ENCODE results near the gene XAGE2. TPM values are rescaled to one million over a fixed set of nuclear protein-coding genes. Genes with fewer than 3 reads are reported as not detected.
"Not testable (repeated sequence)": the region's sequence is repeated elsewhere in the genome, so short reads cannot be mapped to it uniquely, and the experiment has no call there.

XAGE2 gene, protein sequence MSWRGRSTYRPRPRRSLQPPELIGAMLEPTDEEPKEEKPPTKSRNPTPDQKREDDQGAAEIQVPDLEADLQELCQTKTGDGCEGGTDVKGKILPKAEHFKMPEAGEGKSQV
- total RNA-seq: 1.7 TPM

DNA sequence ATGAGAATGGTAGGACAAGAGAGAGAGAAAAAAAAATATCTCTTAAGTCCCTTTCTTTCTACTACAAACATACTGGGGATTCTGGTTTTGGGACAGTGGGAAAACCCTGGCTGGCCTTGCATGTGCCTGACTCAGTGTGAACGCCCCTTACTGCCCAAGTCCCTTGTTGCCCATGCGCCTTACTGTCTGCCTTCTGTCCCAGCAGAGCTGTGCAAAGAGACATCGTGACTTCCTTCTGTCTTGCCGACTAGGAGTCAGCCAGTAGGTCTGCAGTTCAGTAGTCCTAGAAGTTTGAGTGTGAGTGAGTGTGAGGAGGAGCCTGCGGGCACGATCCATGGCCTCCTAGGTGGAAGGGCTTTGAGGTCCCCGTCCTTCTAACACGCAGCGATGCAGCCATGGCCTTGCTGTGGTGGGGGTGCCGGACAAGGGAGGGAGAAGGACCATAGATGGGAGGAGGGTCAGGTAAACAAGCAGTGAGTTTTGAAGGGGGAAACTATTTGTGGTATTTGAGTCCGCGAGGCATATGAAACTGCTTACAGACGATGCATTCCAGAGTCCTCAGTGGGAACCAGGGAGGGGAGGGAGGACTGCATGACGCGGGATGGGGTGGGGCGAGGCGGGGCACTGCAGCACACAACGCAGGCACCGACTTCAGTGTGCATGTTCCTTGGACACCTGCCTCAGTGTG is at the start of gene XAGE2:
Gene XAGE2 (plus strand): TSS at position 654 of the 688 bp plus-strand sequence. CDS start 994 bp downstream, outside the sequence.
- intact Hi-C loops (cut with DNase I): no loop called here
- no peak for DNase-seq (ENCODE audit: low spot score)
- peak; percentile 32 for ATAC-seq

DNA sequence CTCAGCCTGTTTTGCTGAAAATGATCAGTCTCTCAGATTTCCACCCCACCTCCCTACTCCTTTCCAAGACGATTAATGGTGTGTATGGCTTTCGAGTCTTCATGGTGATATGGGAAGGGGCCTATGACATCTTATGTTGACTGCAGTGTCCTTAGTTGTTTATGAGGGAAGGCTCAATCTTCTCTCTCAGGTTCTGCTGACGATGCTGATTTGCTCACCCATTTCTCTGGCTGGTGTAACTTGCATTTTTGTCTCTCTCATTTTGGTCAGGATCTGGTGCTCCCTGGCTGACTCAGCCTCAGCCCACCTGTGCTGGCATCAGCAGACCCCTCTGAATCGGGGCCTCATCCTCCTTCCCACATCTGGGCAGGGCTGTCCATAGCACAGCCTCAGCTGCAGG is 31.4 kb upstream of the XAGE2 start:
- intact Hi-C loops (cut with DNase I): no loop called here
- ATAC-seq (no peak), DNase-seq (ENCODE audit: low spot score) (no peak)

DNA sequence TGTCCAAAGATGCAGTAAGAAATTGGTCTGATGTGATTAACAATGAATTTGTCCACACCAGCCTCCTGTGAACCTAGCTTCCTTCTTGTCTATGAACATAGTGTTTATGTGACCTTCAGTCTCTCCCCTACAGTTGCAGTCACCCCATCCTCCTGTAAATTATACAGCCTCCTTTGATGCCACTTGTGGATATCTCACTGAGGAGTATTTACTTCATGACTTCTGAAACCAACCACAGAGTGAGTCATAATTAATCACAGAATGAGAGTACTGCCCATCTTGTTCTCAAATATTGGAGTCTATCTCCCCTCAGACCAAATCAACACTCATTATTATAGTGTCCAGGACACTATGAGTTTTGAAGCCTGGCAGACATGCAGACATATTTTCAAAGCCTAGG is 27.3 kb upstream of the XAGE2 start:
- ATAC-seq (no peak), DNase-seq (ENCODE audit: low spot score) (no peak)
- intact Hi-C loops (cut with DNase I): no loop called here

DNA sequence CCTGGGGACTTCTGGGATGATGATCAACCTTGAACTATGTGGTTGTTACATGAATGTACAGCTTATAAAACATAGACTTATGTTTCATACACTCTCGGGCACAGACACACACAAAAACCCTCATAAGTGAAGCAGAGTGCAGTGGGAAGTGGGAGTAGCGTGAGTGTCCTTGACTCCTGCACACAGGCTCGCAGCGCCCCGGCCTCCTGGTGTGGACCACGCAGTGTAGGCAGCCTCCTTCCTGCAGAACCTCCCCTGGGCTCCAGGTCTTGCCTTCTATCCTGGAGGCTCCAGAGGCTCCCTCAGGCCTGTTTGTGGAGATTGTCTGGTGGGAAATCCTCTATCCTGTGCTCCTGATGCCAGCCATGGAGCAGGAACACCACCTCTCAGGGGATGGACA is 25.7 kb upstream of the XAGE2 start:
- ATAC-seq; intact Hi-C loops (cut with DNase I); DNase-seq (ENCODE audit: low spot score): not testable (repeated sequence)

DNA sequence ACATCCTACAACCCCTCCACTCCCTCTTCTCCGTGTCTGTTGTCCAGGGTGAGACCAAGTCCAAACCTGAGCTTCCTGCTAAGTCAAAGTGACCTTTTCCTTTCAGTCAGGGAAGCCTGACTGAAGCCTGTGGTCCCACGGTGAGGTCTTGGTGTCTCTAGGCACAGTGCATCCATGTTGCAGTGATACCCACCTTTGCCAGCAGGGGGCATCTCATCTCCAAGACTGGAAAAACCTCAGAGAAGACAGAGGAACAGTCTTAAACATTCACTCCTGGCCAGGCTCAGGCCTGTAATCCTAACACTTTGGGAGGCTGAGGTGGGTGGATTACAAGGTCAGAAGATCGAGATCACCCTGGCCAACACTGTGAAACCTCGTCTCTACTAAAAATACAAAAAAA is 23.4 kb upstream of the XAGE2 start:
- ATAC-seq; DNase-seq (ENCODE audit: low spot score); intact Hi-C loops (cut with DNase I): not testable (repeated sequence)

DNA sequence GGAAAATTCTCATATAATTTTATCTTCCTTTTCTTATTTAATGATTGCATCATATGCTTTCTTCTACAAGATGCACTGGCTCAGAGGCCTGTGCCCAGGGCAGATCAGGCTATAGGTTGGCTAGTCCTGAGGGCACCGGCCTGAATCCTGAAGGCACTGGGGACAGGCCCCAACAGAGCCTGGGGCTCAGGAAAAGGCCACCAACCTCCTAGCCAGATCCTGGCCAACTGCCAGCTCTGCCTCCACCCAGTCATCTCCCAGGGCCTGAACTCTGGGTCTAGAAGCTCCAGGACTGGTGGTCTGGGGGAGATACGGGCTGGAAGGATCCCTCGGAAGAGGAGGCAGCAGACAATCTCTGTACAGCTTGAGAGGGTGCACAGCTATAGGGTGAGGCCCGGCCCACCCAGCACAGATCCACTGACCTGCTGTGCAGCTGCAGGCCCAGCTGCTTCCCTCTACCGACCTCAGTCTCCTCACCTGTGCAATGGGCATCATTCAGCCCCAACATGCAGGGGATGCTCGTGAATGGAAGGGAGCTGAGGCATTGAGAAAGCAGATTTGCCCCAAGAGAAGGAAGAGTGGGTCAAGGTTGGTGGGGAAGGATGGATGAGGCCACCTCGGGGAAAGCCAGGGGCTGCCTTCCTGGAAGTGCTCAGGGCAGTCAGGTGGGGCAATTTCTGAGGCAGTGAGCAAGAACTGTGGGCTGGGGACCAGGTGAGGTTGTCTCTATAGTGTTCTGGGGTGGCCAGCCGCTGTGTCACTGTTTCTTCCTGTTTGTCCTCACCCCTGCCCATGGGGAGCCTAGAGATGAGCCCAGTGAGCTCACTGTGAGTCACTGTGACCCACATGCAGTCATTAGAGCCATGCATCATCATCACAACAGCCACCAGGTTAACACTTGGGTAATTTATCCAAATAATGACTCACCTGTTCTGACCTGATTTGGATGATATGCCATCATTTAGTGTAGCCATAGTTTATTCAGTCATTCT is 22.4 kb upstream of the XAGE2 start:
- intact Hi-C loops (cut with DNase I): no loop called here
- DNase-seq (ENCODE audit: low spot score) (no peak), ATAC-seq (no peak)

DNA sequence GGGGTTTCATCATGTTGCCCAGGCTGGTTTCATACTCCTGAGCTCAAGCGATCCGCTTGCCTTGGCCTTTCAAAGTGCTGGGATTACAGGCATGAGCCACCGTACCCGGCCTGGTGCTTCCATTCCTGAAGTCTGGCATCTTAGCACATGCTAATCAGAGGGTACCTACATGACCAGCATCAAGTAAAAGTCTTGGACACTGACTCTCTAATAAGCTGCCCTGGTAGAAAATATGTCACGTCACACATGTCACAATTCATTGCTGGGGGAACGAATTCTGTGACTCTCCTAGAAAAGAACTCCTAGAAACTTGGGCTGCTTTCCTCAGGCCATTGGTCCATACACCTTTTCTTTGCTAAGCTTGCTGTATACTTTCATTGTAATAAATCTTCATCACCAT is 19.1 kb upstream of the XAGE2 start:
- DNase-seq (ENCODE audit: low spot score): no peak
- intact Hi-C loops (cut with DNase I): no loop called here
- ATAC-seq: no peak

DNA sequence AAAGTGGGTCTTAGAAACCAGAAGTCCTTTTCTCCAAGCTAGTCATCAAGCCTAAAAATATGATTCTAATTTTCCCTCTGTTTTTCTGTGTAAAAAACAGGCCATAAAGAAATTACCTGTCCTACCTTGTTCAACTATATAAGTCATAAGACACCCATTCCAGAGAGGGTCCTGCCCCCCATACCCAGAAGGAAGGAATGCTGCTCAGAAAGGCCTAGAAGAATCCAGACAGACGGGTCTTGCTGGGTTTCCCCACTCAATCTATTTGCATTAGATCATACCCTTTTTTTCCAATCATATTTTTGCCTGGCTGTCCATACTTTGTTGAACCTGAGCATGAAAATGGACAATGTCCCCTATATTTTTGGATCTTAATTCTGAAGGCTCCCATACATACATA is 16.3 kb upstream of the XAGE2 start:
- no peak for ATAC-seq
- no peak for DNase-seq (ENCODE audit: low spot score)
- intact Hi-C loops (cut with DNase I): no loop called here

DNA sequence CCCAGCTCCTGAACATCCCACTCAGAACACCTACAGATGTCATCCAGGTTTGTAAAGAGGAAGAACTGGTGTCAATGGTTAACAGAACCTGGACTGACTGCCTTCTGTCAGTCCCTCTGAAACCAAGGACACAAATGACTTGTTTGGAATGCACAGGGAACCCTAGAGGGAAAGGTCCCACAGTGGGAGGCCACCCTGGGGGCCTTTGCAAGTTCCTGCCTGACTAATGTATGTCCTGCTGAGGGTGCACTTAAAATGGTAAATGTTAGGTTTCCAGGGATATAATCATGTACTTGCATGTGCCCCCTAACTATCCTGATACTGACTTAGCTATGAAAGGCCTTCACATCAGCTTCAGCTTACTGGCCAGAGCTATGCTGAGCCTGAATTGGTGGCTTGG is 15.0 kb upstream of the XAGE2 start:
- ATAC-seq (no peak), DNase-seq (ENCODE audit: low spot score) (no peak)
- intact Hi-C loops (cut with DNase I): no loop called here

DNA sequence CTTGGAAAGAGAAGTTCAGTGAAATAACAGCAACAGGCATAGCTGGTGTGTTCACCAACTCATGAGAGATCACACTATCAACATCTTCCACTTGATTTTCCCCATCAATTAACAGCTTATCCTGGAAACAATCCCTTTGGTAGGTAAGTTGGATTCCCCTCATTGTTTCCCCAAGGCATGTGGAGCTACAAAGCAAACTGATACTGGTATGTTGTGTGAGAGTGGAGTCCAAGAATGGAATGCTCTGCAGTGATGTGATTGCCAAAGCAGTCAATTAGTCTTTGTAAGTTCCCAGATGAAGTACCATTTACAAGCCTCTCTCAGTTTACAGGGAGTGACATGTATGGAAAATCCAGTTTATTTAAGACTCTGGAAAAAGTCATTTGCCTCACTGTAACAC is 13.7 kb upstream of the XAGE2 start:
- intact Hi-C loops (cut with DNase I): no loop called here
- no peak for DNase-seq (ENCODE audit: low spot score)
- ATAC-seq: no peak

DNA sequence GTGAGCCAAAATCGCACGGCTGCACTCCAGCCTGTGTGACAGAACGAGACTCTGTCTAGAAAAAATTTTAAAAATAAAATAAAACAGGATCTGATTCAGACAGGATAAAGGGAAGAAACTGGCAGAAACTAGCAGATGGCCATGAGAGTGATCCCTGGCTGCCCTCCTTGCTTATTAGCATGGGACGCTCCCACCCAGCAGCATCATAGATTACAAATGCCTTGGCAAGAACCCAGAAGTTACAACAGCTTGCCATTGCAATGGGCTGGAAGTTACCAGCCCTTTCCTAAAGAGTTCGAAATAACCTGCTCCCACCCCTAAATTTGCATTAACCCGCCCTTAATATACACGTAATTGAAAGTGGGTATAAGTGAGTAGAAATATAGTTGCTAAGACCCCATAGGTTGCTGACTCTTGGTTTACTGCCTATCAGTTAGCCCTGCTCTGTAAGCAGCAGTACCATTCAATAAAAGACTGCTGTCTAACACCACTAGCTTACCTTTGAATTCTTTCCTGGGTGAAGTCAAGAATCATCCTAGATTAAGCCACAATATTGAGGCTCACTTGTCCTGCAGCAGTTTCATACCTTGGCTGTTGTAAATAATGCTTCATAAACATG is 9.1 kb upstream of the XAGE2 start:
- intact Hi-C loops (cut with DNase I): no loop called here
- ATAC-seq (peak; percentile 49), DNase-seq (ENCODE audit: low spot score) (no peak)

DNA sequence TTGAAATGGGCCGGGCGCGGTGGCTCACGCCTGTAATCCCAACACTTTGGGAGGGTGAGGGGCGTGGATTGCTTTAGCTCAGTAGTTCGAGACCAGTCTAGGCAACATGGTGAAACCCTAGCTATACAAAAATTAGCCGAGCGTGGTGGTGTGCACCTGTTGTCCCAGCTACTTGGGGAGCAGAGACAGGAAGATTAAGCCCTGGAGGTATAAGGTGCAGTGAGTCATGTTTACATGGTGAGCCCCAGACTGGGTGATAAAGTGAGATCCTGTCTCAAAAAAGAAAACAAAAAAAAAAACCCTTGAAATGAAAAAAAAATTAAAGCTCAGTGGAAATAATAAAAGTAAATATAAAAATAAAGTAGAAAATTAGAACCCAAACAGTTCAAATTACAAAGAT is 6.9 kb upstream of the XAGE2 start:
- ATAC-seq: no peak
- DNase-seq (ENCODE audit: low spot score): no peak
- intact Hi-C loops (cut with DNase I): no loop called here

DNA sequence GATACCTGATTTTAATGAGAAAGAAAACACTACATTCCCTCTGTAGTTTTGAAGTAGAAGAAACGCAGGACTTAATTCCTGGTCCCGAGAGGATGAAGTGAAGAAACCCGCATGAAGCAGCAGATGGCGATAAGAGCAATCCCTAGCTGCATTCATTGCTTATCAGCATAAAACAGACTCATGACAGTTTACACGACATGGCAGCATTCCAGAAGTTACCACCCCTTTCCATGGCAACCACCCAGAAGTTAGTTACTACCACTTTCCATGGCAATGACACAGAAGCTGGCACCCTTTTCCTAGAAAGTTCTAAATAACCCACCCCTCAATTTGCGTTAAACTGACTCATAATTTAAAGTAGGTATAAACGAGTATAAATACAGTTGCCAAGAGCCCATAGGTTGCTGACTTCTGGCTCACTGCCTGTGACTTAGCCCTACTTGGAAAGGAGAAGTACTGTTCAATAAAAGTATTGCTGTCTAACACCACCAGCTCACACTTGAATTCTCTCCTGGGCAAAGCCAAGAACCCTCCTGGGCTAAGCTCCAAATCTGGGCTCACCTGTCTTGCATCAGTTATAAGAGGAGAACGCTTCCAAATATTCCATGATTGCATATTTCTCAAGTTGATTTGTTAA is 5.5 kb upstream of the XAGE2 start:
- no peak for ATAC-seq

DNA sequence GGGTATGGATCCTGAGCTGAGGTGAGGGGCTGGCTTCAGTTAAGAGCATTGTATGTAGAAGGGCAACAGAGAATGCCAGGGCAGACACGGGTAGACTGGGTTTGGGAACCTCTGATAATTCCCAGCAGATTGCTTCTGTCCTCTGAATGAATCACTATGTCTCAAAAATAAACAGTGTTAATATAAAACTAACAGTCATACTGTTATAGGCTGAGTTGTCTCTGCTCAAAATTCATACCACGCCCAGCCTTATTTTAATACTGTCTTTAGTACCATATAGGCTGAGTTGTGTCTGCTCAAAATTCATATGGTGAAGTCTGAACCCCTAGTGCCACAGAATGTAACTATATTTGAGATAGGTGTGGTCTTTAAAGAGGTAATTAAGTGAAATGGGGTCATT is 10.0 kb downstream of the XAGE2 start:
- intact Hi-C loops (cut with DNase I): no loop called here
- DNase-seq (ENCODE audit: low spot score): no peak
- ATAC-seq: no peak

More for the DNA sequence above, 5.5 kb upstream of the XAGE2 start:
- intact Hi-C loops (cut with DNase I): no loop called here
- DNase-seq (ENCODE audit: low spot score): no peak

DNA sequence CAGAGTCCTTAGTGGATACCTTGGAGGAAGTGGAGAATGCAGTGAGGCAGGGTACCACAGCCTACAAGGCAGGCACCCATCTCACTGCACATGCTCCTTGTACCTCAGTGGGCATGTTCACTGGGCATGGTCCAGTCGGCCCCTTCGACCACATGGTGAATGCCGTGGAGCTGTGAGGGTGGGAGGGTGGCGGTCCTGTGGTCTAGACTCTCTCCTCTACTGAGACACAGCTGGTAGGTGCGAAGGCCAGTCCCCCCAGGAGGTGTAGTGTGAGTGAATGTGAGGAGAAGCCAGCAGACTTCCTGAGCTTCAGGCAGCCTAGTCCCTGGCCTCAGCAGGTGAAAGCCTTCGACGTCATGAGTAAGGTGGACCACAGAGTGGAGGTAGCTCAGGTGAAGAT is 12.2 kb downstream of the XAGE2 start:
- DNase-seq (ENCODE audit: low spot score): no peak
- no peak for ATAC-seq
- intact Hi-C loops (cut with DNase I): no loop called here

DNA sequence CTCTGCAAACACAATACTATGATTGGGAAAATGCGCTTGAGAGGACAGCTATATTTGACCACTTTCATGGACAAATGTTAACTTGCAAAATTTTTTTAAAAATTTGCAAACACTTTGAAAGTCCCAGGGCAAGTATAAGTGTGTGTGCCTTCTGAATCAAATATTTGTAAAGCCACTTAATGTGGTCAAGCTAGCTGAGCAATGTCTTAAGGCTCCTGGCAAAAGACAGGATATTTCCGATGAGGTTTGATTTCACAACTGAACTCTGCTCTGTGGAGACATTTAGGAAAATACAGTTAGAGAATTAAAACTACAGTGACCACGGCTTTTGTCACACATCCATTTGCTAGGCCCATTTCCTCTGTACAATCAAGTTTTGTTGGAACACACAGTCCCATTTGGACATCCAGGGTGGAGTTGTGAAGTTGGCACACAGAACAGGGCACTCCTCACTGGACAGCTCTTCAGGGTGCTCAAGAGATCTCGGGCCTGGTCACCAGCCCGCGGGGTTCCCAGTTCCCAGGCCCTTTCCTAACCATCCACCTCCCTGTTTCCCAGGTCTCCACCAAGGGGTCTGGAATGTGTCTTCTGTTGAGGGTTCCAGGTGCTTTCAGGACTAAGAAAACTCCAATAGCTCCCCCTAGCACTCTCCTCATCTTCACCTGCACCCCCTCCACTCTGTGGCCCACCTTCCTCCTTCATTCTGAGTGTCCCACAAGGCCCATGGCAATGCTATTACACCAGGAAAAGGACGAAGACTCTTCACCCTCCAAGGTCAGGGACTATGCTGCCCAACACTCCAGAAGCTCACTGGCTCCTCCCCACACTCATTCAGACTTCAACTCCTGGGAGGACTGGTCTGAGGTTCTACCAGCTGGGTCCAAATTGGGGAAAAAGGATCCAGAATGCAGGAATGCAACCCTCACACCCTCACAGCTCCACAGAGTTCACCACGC is 41.9 kb downstream of the XAGE2 start:
- ATAC-seq (no peak), DNase-seq (ENCODE audit: low spot score) (no peak)
- intact Hi-C loops (cut with DNase I): no loop called here

DNA sequence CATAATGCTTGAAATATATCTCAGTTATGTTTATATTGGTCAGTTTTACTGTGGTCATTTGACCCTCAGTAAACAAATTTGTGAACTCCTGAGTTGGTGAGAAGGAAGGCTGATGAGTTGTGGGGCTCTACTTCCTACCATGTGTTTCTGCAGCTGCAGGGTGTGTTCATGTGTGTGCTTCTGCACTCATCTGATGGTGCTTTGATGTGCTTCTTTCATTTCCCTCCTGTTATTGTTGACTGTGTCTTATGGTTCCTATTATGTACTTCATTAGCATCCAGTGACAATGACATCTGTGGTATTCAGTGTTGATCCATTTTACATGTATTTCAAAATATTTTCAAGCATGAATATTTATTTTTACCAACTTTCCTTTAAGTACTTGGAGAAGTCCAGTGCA is 46.5 kb downstream of the XAGE2 start:
- intact Hi-C loops (cut with DNase I): no loop called here
- DNase-seq (ENCODE audit: low spot score) (no peak), ATAC-seq (no peak)

DNA sequence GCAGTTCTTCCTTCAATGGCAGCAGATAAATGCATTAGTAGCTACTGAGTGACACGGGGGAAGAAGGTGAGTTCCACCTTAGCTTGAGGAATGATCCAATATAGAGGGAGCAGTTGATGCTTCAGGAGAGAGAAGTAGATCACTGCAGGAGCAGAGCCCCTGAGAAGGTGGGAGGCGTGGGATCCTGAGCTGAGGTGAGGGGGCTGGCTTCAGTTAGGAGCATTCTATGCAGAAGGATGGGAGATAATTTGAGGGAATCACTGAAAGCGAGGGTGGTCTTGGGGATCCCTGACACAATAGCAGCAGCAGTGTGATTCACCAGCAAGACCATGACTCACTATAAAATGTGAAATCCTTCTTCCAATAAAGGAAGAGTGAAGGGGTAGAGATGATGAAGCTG is 48.0 kb downstream of the XAGE2 start:
- intact Hi-C loops (cut with DNase I): no loop called here
- ATAC-seq (no peak), DNase-seq (ENCODE audit: low spot score) (no peak)

Measured in sciatic nerve (tissue), 2 donors.